Left renal cortex interstitium (tissue), 4 donors: Measurements from ENCODE around the gene STAB2. TPM values are rescaled to one million over a fixed set of nuclear protein-coding genes. Genes with fewer than 3 reads are reported as not detected.

ENCODE experiments used
- DNase-seq, 4 donors: peaks; one replicate each; pipeline ENCODE4 v3.0.0-alpha.2; 2013; ENCODE audit warnings: low read depth in 4 of 4, low spot score in 2 of 4, missing footprints in 1 of 4
- polyA plus RNA-seq, 4 donors: library from polyadenylated mRNA; unstranded; fragments of 120-200 nt; gene quantifications; one replicate each; pipeline ENCODE4 v1.2.1, GENCODE V29; 2013; ENCODE audit not compliant: insufficient read length in 4 of 4

Gene STAB2
- polyA plus RNA-seq, 4 donors, result 0.55 to 1.3 (median 1.1) TPM

DNA sequence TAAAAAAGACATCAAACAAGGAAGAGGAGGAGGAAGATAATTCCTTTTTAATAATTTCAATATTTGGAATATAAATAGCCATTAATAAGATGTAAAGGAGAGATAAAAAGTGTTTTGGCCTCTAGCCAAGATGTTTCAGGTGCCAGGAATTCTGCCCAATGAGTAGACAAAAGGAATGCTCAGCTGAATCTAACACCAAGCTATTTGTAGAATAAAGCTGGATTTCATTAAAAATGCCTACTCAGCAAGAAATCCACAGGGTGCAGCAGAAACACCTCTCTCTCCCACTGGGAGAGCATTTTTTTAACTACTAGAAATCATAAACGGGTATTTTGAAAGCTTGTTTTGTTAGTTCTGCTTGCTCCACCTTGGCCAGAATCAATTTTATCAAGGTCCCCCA is 4.1 kb upstream of the STAB2 start:
- DNase-seq, result no peak

DNA sequence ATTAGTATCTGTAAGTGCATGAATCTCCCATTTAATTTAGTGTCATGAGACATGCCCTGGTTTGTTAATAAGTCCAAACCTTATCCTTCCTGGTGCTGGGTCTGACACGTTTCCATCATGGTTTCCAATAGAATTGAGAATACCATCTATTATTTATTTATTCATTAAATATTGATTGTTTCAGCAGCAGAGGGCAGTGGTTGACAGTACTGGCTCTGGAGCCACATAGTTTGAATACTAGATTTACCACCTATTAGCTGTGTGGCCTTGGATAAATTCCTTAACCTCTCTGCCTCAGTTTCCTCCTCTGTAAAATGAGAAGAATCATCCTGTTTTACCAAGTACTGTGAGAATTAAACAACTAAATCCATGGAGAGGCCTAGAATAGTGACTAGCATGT is 941 bp upstream of the STAB2 start:
- no peak for DNase-seq

DNA sequence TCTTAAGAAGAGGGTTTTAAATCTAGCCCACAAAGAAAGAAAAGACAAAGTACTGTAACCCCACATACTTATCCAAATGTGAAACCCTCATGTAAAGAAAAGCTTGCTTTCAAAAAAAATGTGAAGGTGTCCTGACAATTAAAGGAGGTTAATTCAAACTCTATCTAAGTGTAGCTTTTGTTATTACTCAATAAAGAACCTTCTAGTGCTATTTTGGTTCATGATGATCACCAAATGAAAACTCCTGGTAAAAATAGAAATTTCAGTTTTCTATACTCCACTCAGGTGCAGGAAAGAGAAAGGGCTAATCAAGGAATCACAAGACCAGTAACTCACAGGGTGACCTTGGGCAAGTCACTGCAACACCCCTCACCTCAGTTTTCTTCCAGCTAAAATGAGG is 1.6 kb downstream of the STAB2 start:
- no peak for DNase-seq

GRCh38 chr12:103589517-103589916 is 2.4 kb downstream of the STAB2 start:
- DNase-seq, result no peak

- DNase-seq, result no peak
Measured at GRCh38 chr12:103590271-103590670, 3.2 kb downstream of the STAB2 start.

DNA sequence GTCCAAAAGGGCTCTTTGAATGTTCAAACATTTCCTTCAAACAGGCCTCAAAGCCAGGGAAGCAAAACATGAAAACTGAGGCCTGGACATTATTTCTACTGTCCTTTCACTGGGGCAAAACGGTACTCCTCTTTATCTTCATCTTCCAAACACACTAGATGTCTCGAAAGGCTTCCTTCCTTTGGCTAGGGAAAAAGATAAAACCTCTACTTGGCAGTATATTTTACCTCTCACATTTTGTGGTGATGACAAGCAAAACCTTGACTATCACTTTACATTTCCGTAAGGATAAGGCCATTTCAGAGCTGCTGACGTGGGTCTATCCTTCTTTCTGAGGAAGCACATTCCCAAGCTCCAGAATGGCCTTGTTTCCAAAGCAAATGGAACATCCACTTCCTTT is 9.9 kb downstream of the STAB2 start:
- no peak for DNase-seq

DNA sequence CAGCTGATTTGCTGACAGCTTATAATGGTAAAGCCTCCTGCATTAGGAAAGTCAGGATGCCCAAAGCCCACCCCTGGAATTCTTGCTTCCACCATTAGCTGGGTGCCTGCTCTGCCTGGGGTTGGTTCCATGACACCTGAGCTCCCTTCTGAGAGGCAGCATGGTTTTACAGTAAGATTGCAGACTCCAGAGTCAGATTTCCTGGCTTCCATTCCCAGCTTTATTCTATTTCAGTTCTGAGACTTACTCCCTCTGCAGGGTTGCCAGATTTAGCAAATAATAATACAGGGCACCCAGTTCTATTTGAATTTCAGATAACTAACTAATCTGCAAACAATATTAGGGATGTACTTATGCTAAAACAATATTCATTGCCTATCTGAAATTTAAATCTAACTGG is 12.2 kb downstream of the STAB2 start:
- DNase-seq, result no peak

DNA sequence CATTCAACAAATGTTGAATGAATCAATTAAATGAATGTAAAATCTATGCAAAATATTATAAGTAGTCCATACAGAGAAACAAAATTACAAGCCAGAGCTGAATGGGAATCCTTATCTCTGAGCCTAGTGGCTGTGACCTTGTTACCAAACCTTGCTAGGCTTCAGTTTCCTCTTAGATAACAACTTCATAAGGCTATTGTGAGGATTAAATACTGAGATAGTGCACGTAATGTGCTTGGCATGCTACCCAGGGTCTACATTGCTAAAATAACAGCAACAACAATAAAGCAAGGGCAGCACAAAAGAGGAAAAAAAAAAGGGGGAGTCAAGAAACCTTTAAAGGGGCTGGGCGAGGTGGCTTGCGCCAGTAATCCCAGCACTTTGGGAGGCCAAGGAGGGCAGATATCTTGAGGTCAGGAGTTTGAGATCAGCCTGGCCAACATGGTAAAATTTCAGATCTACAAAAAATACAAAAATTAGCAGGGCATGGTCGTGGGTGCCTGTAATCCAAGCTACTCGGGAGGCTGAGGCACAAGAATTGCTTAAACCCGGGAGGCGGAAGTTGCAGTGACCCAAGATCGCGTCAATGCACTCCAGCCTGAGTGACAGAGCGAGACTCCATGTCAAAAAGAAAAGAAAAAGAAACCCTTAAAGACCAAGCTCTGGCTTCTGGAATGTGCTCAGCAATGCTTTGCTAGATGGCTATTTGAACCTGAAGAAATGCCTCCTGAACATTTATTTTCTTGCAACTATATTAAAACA is 14.1 kb downstream of the STAB2 start:
- no peak for DNase-seq

- no peak for DNase-seq
Measured at GRCh38 chr12:103620395-103620794, 33.3 kb downstream of the STAB2 start.

DNA sequence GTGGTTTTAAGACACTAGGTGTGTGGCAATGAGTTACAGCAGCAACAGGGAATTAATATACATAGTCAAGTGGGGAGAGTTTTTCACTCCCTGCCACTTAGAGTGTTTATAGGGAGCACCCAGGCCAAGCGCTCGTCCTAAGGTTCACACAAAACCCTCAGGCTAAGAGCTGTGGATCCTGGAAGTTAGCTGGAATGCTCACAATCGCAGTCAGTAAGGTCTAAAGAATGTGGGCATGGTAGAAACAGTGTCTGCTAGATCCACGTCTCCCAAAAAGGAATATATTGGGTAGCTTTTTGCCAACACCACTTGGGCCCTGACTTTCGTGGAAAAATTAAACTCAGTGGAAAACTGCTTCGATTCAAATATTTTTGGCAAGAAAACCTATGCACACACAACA is 36.6 kb downstream of the STAB2 start:
- DNase-seq, result no peak

DNA sequence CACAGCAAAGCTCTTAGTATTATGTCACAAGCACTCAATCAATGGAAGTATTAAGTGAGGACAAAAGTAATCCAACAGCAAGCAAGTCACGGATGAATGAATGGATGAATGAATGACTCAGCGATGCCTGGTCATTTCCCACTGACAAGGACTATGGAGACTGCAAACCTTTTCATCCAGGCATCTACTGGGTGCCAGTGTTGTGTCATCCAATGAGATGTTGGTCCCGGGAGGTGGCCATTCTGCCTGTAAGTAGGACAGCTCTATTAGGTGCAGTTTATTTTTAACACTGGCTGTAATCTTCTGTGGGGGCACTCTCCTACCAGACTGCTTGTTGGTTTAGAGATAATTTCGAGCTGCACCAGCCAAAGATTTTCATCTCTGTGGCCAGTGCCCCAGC is 39.4 kb downstream of the STAB2 start:
- DNase-seq, result peak in 1 of 4 donors; percentile 3

GRCh38 chr12:103627189-103627855 is 40.2 kb downstream of the STAB2 start:
- no peak for DNase-seq

DNA sequence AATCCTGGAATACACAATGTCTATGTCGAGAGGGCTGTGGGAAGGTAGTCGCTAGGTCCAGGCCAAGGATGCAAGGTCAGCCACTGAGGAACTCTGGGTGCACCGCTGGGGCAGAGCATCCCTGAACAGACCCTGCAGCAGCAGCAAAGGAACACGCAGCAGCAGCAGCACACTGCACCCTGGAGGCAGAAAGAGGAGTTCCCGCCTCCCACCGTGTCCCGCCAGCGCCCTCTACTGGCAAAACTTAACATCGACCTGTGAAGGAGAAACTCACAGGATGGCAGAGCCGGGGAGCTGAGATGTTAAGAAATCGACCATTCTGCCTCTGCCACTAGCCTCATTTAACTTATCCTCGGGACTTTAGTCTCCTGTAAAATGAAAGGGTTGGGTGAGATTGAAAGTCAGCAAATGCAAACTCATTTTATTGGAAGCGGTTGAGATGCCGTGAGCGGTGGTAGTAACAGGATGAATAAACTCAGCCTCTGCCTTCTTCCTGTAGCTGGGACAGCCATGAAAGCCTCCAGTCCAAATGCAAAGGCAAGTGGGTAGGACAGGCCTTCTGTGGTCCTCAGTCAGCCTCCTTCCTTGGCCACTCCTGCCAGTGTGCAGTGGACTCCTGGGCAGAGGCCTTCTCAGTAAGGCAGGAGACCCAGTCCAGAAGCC is 45.6 kb downstream of the STAB2 start:
- DNase-seq, result peak in 1 of 4 donors; percentile 0

DNA sequence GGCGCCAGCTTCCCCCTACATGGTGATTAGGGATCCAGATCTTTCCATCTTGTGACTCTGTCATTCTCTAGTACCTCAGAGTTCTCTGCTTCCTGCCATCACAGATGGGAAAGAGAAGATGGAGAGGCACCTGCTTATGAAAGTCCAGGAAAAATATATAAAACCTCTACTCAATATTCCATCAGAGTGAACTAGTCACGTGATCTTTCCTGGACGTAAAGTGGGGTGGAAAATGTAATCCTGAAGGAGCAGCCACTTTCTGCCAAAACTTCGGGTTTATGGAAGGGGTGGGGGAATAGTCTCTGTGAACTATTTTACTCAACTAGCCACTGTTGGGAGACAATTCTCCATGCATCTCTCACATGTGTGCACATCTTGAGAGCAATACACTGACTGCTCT is 47.7 kb downstream of the STAB2 start:
- DNase-seq, result no peak

- DNase-seq, result no peak
Measured at GRCh38 chr12:103635419-103635818, 48.3 kb downstream of the STAB2 start.

- DNase-seq, result no peak
Measured at GRCh38 chr12:103637021-103637420, 49.9 kb downstream of the STAB2 start.

- DNase-seq, result no peak
Measured at GRCh38 chr12:103637429-103637828, 50.4 kb downstream of the STAB2 start.

GRCh38 chr12:103639983-103640382 is 52.9 kb downstream of the STAB2 start:
- DNase-seq, result no peak

DNA sequence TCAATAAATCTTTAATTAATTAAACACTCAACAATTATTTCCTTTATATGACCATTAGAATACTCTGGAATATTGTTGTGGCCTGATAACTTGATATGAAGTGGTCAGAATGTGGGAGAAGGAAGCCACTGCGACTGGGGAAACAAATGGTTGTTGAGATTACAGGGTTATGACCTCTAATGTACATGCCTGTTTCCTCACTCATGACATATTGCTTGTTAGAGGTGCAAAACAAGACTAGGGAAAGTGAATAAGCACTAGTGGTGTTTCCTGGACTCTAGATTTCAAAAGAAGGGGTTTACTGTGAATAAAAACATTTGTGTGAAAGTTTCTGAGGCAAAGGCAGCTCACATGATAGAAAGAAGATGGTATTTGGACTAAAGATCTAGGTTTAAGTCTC is 53.3 kb downstream of the STAB2 start:
- DNase-seq, result no peak

DNA sequence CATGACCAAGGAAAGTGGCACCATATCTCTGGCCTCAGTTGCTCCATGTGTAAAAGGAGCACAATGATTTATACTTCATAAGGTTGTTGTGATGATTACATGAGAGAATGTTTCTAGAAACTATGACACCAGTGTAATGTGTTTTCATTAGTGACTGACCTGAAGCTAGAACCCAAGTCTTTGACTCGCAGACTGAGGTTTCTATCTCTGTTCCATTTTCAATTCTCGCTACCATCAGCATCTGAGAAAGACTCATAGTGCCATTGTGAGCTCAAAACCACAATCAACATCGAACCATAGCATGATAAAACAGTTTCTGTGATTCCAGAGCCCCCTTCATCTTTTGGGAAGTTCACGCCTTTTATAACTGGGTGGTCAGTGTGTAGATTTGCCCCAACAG is 53.8 kb downstream of the STAB2 start:
- no peak for DNase-seq

DNA sequence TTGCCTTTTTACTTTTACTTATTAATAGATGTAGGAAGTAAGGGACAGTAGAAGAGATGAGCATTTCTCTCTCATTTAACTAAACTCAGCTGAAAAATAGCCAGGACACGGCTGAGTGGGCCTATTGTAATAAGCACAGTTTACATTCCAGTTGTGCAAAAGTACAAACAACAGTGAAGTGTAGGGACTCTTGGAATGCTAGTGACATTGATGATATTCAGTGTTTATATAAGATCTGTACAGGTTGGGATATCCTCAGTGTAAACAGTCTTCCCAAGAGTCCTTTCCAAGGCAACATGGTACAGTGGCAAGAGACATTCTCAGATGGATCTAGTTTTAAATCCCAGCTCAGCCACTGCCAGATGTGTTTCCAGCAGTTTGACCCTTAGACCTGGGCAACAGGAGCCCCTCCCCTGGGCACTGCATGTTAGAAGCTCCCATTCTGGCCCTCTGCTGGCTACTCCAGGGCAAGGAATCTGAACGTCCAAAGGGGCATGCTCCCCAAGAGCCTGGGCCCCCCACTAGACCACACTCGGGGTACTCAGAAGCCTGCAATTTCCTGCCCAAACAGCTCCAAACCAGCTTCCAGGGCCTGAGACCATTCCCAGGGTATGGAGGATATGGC is 55.3 kb downstream of the STAB2 start:
- DNase-seq, result no peak
